Left lobe of liver (tissue), 2 donors: ENCODE results near the gene TMEM170A. TPM values are rescaled to one million over a fixed set of nuclear protein-coding genes. Genes with fewer than 3 reads are reported as not detected.
A peak's percentile ranks its signal among the peaks of the same experiment; 100 is the strongest.

Experiments used
- ATAC-seq: fragments of 200-7000 bp; cut with Tn5 transposase; one replicate; pipeline ENCODE4 v1.9.1; 2020; ENCODE audit warnings: mild to moderate bottlenecking, moderate library complexity
- DNase-seq: peaks from one replicate; pipeline ENCODE4 v3.0.0-alpha.2; 2020; ENCODE audit warnings: low spot score
- total RNA-seq: library from RNA; stranded (reverse); gene quantifications from one replicate; pipeline ENCODE4 v1.2.1, GENCODE V29; 2021
- donor health status: DM: no; HTN: no; CAD: no; lungs with moderate emphysema.
- donor health status: DM: no; HTN: yes; CAD: no.

TMEM170A gene
- total RNA-seq, 1 donor from 2014 or later, result 10.5 TPM

DNA sequence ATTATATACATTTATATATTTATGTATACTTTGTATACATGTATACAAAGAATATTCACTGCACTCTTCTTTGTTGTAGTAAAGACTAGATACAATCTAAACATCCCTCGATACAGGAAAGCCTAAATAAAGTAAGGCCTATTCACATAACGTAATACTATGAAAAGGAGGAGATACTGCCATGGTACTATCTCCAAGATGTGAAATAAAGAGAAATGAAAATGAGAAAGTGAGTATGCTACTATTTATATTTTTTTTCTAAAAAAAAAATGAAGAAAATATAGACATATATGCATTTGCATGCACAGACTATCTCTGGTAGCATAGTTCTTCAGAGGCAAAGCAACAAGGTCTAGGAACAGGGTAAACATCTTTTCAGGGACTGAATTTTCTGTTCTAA, 50.5 kb downstream of the TMEM170A start:
- no peak for DNase-seq
- ATAC-seq, result no peak

DNA sequence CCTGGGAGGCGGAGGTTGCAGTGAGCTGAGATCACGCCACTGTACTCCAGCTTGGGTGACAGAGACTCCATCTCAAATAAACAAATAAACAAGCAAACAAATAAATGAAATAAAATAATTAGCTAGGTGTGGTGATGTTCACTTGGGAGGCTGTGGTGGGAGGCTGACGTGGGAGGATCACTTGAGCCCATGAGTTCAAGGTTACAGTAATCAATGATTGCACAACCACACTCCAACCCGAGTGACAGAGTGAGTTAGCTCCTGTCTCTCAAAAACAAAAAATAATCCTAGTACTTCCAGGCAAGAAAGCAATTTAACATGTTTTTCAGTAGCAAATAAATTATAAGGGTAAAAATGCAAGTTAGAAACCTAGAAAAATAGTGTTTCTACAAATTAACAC, 57.5 kb downstream of the TMEM170A start:
- ATAC-seq, result peak; percentile 37
- DNase-seq, result no peak

DNA sequence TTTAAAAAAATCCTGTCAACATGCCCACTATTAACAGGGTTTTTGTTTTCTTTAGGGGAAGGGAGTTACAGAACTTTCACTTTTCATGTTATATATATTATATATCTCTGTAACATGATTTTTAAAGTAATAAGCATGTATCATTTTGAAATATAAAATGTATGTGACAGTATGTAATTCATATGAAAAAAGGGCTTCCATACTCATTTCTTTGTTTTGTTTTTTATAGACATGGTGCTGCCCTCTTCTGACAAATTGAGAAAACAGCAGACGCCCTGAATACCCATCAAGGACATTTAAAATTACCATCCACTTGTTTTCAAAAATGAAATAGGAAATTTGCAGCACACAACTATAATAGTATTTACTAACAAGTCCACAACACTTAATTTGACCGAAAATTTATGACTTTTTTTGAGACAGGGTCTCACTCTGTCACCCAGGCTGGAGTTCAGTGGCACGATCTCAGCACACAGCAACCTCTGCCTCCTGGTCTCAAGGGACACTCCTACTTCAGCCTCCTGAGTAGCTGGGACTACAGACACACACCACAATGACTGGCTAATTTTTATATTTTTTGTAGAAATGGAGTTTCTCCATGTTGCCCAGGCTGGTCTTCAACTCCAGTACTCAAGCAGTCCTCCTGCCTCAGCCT, 61.5 kb downstream of the TMEM170A start:
- ATAC-seq (peak; percentile 70), DNase-seq (no peak)

DNA sequence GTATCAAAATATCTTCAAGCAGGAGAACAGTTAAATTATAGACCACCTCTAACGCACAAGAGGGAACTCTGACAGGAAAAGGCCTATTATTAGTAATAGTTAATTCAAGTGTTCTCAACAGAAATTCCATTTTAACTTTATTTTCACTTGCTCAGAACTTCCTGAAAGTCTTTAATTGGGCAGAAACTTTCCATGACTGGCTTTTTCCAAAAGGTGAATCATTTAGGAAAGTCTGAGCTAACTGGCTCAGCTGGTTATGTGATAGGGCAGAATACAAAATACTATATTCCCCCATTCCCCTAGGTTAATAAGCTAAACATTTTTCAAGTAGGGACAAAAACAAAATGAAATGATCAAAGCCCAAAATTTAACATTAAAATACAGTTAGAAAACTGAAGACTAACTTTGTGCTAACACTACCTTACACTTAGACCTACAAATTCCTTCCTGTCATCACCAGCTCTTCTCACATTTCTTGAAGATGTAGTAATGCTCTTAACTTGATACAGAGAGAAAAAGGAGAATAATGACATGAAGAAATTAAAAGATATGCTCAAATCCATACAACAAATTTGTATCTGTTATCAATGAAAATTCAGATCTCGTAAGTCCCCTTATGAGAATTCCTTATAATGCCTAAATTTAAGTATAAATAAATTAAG, 62.2 kb downstream of the TMEM170A start:
- no peak for ATAC-seq
- DNase-seq, result no peak

DNA sequence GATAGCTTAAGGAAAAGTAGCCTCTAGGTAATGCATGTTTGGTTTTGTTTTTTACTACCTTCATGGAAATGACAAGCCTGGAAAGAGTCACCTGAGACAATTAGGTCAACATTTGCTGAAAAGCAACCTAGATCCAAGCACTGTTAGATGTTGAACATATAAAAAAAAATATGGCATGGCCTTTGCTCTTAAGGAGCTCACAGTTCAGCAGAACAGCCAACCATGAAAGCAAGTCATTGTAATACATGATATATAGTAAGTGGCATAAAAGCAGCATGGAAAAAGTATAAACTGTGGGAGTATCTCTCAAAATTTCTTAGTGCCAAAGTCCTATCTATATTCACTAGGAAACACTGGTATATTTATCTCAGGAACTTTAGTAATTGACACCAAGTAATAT, 62.8 kb downstream of the TMEM170A start:
- DNase-seq, result no peak
- no peak for ATAC-seq

DNA sequence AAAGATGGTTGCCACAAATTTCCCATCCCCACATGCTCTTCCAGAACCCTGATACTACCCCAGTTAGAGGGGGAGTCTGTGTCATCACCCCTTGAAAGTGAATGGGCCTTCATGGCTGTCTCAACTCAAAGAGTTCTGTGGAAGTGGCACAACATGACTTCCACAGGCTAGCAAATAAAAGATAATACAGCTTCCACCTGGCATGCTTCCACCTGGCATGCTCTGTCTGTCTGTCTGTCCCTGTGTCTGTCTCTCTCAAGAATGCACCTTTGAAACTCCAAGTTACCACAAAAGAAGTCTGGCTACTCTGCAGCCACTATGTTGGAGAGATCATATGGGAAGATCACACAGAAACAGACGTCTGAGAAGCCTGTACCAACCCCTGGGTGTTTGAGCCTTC, 66.2 kb downstream of the TMEM170A start:
- DNase-seq (peak; percentile 53), ATAC-seq (peak; percentile 80)

DNA sequence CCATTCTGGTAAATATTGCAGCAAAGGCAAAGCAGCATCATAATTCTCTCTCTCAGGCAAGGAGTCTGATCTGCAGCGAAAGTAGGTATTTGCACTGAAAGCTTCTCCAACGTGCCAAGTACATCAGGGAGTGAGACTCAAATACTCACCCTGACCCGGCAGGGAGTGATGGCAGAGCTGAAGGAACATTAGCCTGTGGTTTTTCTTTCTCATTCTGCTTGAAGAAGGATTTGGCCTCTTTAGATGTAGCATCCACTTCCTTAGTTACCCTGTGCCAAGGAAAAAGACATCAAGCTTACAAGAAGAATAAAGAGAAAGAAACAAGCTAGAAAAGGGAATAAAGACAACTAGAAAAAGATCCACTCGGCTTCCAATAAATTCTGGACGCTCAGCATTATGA, 69.5 kb downstream of the TMEM170A start:
- DNase-seq (no peak), ATAC-seq (no peak)

Other genes starting within 250 kb of the TMEM170A start
- gene CTRB1, start 245.7 kb downstream of the TMEM170A start, total RNA-seq, result 9.7 TPM
- 39.2 TPM for gene BCAR1, start 213.1 kb downstream of the TMEM170A start, total RNA-seq
- 27.7 TPM for gene CFDP1, start 31.2 kb downstream of the TMEM170A start, total RNA-seq
- gene CHST6, start 30.8 kb upstream of the TMEM170A start, total RNA-seq, result 0.15 TPM
- not detected for gene CHST5, start 71.4 kb upstream of the TMEM170A start, total RNA-seq
- gene TMEM231, start 91.6 kb upstream of the TMEM170A start, total RNA-seq, result 1.5 TPM
- gene GABARAPL2, start 101.7 kb upstream of the TMEM170A start, total RNA-seq, result 40.2 TPM
- 18.7 TPM for gene ADAT1, start 158.6 kb upstream of the TMEM170A start, total RNA-seq
- 41.2 TPM for gene KARS1, start 183.0 kb upstream of the TMEM170A start, total RNA-seq
- gene TERF2IP, start 183.1 kb upstream of the TMEM170A start, total RNA-seq, result 18.5 TPM
- not detected for gene CPHXL2, start 212.3 kb upstream of the TMEM170A start, total RNA-seq
- gene DUXB, start 236.8 kb upstream of the TMEM170A start, total RNA-seq, result not detected